Tibial nerve (tissue), 4 donors: ENCODE data around the gene KRTAP10-3.

Source experiments
- EP300 ChIP-seq, 2 donors: sonication (generic); formaldehyde crosslinking; IDR thresholded peaks; one replicate each; pipeline ENCODE4 v1.6.1; 2017; ENCODE audit warnings: antibody characterized with exemption in 2 of 2, mild to moderate bottlenecking in 1 of 2
- POLR2A ChIP-seq, 2 donors: fragments of 450-650 bp; IDR thresholded peaks; one replicate each; pipeline ENCODE4 v1.6.1; 2017; ENCODE audit warnings: antibody characterized with exemption in 2 of 2, mild to moderate bottlenecking in 2 of 2, moderate library complexity in 2 of 2
- TF ChIP-seq, protein P1 (sequence below), 5 experiments: fragments of 200-600 bp in 3 of 5; fragments of 450-650 bp in 2 of 5; sonication (generic) in 3 of 5; IDR thresholded peaks; one replicate each; pipeline ENCODE4 v1.5.1; 2016 to 2019; ENCODE audit warnings: antibody characterized with exemption in 5 of 5, mild to moderate bottlenecking in 3 of 5, moderate library complexity in 2 of 5

- TF ChIP-seq, protein P1, sequence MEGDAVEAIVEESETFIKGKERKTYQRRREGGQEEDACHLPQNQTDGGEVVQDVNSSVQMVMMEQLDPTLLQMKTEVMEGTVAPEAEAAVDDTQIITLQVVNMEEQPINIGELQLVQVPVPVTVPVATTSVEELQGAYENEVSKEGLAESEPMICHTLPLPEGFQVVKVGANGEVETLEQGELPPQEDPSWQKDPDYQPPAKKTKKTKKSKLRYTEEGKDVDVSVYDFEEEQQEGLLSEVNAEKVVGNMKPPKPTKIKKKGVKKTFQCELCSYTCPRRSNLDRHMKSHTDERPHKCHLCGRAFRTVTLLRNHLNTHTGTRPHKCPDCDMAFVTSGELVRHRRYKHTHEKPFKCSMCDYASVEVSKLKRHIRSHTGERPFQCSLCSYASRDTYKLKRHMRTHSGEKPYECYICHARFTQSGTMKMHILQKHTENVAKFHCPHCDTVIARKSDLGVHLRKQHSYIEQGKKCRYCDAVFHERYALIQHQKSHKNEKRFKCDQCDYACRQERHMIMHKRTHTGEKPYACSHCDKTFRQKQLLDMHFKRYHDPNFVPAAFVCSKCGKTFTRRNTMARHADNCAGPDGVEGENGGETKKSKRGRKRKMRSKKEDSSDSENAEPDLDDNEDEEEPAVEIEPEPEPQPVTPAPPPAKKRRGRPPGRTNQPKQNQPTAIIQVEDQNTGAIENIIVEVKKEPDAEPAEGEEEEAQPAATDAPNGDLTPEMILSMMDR (IDR thresholded peaks at IDR 0.05) = no peak
- TF ChIP-seq POLR2A (IDR thresholded peaks at IDR 0.05) (no peak), EP300 (IDR thresholded peaks at IDR 0.05) (no peak)
These were observed 16.1 kb upstream of the KRTAP10-3 start for GRCh38 chr21:44574457-44575306.
